ENCODE results near the gene TTC9B.

The TTC9B gene

GRCh38 chr19:40217934-40218890 is at the start of gene TTC9B:
TSS of gene TTC9B (minus strand) at chr19:40218384. CDS start at chr19:40218381, 3 bp downstream.
- peak; percentile 39 for DNase-seq

- DNase-seq = no peak
Observed at GRCh38 chr19:40267601-40267997, 49.4 kb upstream of the TTC9B start.

- DNase-seq = no peak
Observed at GRCh38 chr19:40266912-40267600, 48.9 kb upstream of the TTC9B start.

GRCh38 chr19:40266119-40266518 is 47.9 kb upstream of the TTC9B start:
- no peak for DNase-seq

- no peak for DNase-seq
Observed at GRCh38 chr19:40265763-40266099, 47.5 kb upstream of the TTC9B start.

- DNase-seq = no peak
Observed at GRCh38 chr19:40265055-40265762, 47.0 kb upstream of the TTC9B start.

- DNase-seq = no peak
Observed at GRCh38 chr19:40264314-40265054, 46.3 kb upstream of the TTC9B start.

- no peak for DNase-seq
Observed at GRCh38 chr19:40263440-40264313, 45.5 kb upstream of the TTC9B start.

- DNase-seq = no peak
Observed at GRCh38 chr19:40262422-40262821, 44.2 kb upstream of the TTC9B start.

- no peak for DNase-seq
Observed at GRCh38 chr19:40261631-40262030, 43.4 kb upstream of the TTC9B start.

GRCh38 chr19:40257096-40257517 is 38.9 kb upstream of the TTC9B start:
- no peak for DNase-seq

GRCh38 chr19:40256512-40256911 is 38.3 kb upstream of the TTC9B start:
- no peak for DNase-seq

GRCh38 chr19:40255619-40256166 is 37.5 kb upstream of the TTC9B start:
- DNase-seq = no peak

- no peak for DNase-seq
Observed at GRCh38 chr19:40254714-40255418, 36.7 kb upstream of the TTC9B start.

- no peak for DNase-seq
Observed at GRCh38 chr19:40253611-40254092, 35.5 kb upstream of the TTC9B start.

GRCh38 chr19:40252395-40252794 is 34.2 kb upstream of the TTC9B start:
- no peak for DNase-seq

- DNase-seq = no peak
Observed at GRCh38 chr19:40251991-40252390, 33.8 kb upstream of the TTC9B start.

GRCh38 chr19:40251244-40251643 is 33.1 kb upstream of the TTC9B start:
- DNase-seq = no peak

- DNase-seq = no peak
Observed at GRCh38 chr19:40249781-40250180, 31.6 kb upstream of the TTC9B start.

GRCh38 chr19:40249201-40249600 is 31.0 kb upstream of the TTC9B start:
- no peak for DNase-seq
